NCI-H1092 treated with DMSO at 0.1 percent for 48 hours (cell line): ENCODE measurements around the gene SLC5A4.
A peak's percentile ranks its signal among the peaks of the same experiment; 100 is the strongest.

Experiments used
- DNase-seq: peaks from one replicate; lab custom pipeline; 2025; lab: John Stamatoyannopoulos, UW

The SLC5A4 gene

GRCh38 chr22:32232191-32232830, 22.8 kb downstream of the SLC5A4 start:
- no peak for DNase-seq

DNA sequence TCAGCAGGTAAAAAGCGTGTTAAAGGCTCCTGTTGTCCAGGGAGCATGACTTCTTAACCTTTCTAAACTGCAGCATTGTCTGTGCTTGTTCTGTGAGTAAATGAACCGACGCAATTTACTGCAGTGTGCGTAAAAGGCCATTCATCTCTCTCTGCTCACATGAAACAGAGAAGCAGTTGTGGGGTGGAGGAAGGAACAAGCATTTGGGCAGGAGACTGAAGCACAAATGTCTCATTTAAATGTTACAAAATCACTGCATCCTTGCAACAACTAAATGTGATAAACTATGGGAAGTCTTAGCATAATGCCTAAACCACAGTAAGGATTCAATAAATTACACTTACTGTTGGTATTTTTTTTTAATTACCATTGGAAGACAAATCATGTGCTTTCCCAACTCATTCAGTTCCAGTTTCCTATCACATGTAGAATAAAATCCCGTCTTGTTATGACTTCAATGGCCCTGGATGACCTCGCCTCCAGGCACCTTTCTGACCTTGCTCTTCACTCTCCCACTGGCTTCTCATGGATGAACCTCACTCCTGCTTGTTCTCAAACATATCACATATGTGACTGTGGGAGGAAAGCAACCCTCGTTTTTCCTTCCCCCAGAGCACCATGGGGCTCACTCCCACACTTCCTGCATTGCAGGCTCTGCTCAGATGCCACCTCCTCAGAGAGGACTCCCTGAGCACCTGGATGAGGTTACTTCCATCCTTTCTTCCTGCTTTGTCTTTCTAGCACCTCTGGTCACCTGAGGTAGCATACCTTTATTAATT, 28.6 kb downstream of the SLC5A4 start:
- no peak for DNase-seq

GRCh38 chr22:32222991-32223390, 32.2 kb downstream of the SLC5A4 start:
- DNase-seq: no peak

- no peak for DNase-seq
These were observed 36.1 kb downstream of the SLC5A4 start for GRCh38 chr22:32219026-32219425.

DNA sequence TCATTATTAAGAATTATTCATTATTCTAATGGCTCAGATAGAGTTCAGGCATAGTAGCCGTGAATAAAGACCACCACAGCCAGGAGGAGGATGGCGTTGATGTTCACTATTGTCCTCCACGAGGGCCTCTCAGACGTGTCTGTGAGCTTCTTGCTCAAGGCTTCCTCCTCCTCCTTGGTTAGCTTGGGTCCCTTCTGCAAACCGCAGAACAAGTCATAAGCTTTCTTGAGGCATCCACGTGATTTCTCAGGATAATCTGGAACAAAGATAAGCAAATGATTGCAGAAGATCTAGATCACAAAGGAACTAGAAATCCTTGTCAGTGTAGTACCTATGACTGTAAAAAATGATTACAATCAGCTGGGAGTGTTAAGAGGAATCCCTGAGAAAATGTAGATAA, 36.7 kb downstream of the SLC5A4 start:
- DNase-seq: no peak

- DNase-seq: no peak
These were observed 37.7 kb downstream of the SLC5A4 start for GRCh38 chr22:32217465-32217864.

GRCh38 chr22:32216911-32217310, 38.2 kb downstream of the SLC5A4 start:
- DNase-seq: no peak

- no peak for DNase-seq
These were observed 44.1 kb downstream of the SLC5A4 start for GRCh38 chr22:32211011-32211410.

DNA sequence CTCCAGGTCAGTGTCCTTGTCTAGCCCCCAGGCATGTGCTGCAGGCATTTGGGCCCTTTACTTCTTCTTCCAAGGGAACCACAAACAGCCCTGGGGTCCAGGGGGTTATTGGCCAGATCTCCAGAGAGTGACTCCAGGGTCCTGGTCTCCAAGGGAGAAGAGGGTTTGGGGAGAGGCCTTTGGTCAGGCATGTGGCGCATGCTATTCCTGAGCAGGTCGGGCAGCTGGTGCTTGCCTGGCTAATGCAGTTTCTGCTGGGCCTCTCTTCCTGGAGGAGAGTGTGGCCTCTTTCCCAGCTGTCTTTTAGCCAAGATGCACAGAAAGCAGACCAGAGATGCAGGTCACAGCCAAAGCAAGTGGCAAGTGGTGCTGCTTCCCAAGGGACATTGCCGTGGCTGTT, 46.5 kb downstream of the SLC5A4 start:
- no peak for DNase-seq

DNA sequence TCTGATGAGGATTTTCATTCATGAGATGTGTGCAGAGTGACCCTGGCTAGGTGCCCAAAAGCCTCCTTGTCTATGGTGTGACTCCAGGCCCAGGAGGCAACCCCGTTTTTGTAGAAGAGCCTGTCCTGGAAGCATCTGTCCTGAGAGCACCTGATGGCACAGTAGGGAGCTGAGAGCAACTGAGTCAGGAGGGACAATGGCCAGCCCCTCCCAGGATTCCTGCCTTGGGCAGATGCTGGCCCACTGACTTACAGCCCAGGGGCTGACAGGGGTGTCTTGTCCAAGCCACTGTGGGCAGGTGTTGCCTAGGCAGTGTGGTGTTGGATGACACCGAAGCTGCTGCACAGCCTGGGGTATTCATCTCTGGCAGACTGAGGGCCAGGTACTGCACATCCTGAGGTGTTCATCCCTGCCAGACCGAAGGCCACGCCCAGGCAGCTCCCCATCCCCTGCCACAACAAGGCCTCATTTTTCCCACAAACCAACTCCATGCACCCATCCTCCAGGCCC, 47.1 kb downstream of the SLC5A4 start:
- DNase-seq: no peak

DNA sequence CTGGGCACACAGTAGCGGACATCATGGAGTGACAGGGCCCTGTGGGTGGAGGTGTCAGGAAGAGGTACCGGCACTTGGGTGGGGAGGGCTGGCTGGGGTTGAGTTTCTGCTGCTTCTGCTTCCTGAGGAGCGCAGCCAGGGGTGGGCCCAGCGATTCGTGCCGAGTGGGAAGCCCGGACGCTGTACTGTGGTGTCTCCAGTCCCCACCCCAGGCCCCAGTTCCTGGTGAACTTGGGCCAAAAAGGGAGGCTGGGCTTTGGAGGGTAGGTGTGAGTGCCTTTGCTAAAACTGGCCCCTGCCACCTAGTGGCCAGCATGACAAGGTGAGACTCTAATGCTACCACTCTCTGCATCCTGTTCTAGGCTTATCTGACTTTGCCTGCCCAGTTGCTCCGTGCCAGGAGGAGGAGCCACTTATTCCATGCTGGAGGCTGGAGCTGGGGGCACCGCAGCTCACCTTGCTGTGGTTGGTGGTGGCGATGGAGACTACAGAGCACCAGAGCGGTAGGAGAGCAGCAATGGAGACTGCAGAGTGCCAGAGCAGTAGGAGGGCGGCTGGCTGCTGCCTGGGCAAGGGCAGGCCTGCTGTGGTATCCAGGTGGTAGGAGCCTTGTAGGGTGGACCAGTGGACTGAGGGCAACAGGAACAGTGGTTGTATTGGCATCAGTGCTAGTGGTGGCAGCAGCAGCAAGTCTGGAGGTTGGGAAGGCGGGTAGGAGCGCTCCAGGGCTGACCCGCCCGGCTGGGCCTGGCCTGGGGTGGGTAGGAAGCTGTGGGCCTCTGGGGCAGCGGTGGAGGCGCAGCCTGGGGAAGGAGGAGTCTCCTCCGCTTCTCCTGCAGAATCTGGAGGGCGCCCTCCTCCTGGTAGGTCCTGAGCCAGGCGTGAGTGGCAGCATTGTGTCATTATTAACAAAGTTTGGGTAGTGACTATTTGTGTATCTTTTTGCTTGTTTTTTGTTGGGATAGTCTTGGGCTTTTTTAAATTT, 48.1 kb downstream of the SLC5A4 start:
- peak; percentile 2 for DNase-seq

DNA sequence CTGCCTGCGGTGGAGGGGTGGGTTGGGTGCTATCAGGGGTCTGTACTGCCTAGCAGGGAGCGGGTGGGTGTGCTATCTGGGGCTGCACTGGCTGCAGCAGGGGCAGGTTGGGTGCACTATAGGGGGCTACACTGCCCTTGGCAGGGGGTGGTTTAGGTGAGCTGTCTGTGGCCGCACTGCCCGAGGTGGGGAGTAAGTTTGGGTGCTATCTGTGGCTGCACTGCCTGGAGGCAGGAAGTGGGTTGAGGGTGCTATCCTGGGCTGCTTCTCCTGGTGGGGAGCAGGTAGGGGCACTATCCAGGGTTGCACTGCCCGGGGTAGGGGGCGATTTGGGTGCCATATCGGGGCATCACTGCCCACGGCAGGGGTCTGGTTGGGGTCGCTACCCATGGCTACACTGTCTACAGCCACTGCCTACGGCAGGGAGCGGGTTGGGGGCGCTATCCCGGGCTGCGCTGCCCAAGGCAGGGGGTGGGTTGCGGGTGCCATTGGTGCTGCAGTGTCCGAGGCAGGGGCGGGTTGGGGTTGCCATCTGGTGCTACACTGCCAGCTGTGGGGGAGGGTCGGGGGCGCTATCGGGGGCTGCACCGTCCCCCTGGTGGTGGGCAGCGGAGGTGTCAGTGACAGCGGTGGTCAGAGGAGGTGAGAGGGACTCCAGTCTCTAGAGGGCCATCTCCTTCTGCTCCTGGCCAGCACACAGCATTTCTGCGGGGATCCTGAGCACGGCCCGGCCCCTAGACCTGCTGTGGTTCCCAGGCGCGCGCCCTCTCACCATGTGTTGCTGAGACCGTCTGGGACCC, 49.0 kb downstream of the SLC5A4 start:
- DNase-seq: no peak

DNA sequence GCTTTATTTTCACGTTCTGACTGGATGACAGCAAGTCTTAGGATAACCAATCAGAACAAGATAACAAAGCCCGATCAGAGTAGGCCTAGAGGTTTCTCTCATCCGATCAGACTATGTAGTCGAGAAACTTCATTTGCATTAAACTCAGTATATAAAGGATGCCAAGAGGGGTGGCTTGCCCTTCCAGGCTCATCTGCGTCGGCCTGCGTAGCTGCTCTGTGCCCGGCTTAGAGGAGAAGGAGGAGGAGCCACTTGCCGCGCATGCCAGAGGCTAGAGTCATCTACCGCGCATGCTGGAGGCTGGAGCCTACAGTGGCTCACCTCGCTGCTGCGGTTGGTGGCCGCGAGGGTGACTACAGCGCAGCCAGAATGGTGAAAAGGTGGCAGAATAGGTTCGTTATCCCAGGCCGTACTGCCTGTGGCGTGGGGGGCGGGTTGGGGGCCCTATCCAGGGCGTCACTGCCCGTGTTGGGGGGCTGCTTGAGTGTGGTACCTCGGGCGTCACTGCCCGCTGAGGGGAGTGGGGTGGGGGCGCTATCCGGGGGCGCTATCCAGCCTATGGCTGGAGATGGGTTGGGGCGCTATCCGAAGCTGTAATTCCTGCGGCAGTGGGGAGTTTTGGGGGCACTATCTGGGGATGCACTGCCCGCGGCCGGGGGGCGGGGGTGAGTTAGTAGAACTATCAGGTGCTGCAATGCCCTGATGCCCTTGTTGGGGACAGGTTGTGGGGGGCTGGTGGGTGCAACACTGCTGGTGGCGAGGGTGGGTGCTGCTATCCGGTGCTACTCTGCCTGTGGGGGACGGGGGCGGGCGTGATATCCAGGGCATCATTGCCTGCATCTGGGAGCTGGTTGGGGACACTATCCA, 50.1 kb downstream of the SLC5A4 start, which contains the start of gene RFPL2:
Gene RFPL2, minus strand, starts transcription at position 218 of the 867 bp plus-strand sequence. CDS start 2,622 bp downstream, outside the sequence.
- DNase-seq: peak; percentile 82

- peak; percentile 41 for DNase-seq
These were observed 50.9 kb downstream of the SLC5A4 start for GRCh38 chr22:32204040-32204855.

- DNase-seq: no peak
These were observed 51.7 kb downstream of the SLC5A4 start for GRCh38 chr22:32203181-32204039.

GRCh38 chr22:32202539-32203180, 52.5 kb downstream of the SLC5A4 start:
- peak; percentile 65 for DNase-seq

DNA sequence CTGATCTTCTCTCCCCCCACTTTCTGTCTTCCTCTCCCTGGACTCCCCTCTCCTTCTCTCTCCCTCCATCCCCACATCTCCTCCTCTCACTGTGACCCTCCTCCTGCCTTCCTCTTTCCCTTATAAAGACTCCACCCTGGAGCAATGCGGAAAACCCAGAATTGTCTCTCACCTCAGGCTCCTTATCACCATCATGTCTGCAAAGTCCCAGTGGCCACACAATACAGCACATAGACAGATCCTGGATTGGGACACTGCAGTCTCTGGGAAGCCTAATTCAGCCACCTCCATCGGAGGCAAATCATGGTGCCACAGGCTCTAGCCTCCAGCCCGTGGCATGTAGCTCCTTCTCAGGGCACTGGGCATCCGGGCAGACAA, 53.0 kb downstream of the SLC5A4 start:
- DNase-seq: no peak

DNA sequence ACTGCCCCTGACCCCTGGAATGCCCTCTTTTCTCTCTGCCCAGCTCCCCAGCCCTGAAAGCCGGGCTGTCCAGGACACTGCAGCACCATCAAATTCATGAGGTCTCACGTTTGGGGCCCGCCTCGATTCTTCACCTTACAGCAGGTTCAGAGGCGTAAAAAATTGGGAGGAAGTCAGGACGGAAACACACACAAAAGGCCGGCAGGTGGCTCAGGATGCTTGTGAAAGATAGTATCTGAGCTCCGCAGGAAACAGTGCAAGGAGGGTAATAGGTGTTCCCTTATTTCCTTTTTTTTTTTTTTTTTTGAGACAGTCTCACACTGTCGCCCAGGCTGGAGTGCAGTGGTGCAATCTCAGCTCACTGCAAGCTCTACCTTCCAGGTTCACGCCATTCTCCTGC, 54.4 kb downstream of the SLC5A4 start:
- no peak for DNase-seq
